ENCODE measurements around the gene ZKSCAN1. TPM values are rescaled to one million over a fixed set of nuclear protein-coding genes. Genes with fewer than 3 reads are reported as not detected.
A peak's percentile ranks its signal among the peaks of the same experiment; 100 is the strongest.

The ZKSCAN1 gene
- total RNA-seq, 4 donors from 2014 or later = 18.3 to 38.3 (median 21.9) TPM

GRCh38 chr7:100071018-100071723 lies 55.8 kb downstream of the ZKSCAN1 start:
- WGBS, 2 donors = 94 to 98% methylated on average over 8 to 11 of the region's 11 CpGs
- peak overlapping the region in 1 of 4 donors; percentile 21 for H3K4me3 ChIP-seq
- TF ChIP-seq CTCF (IDR thresholded peaks at IDR 0.05) (no peak), POLR2A (IDR thresholded peaks at IDR 0.05) (no peak)
- H3K27me3 ChIP-seq = no peaks in the 10 kb centered on the region
- intact Hi-C loops (cut with DNase I) = no loop called here
- H3K27ac ChIP-seq = no peak overlapping the region
- DNase-seq = no peak
- peaks cover 9 to 40% (median 30%) of the 10 kb centered on the region in 3 donors for H3K9me3 ChIP-seq
- H3K4me1 ChIP-seq = no peaks in the 10 kb centered on the region
- H3K36me3 ChIP-seq = peaks cover 50 to 88% (median 54%) of the 10 kb centered on the region in 3 donors

- TF ChIP-seq POLR2A (IDR thresholded peaks at IDR 0.05) = no peak
- no peak for TF ChIP-seq CTCF (IDR thresholded peaks at IDR 0.05)
- H3K27ac ChIP-seq = no peak overlapping the region
- H3K36me3 ChIP-seq = peaks cover 50 to 100% (median 66%) of the 10 kb centered on the region in 3 donors
- H3K4me1 ChIP-seq = no peaks in the 10 kb centered on the region
- no peak overlapping the region for H3K4me3 ChIP-seq
- H3K9me3 ChIP-seq = peaks cover 9 to 40% (median 30%) of the 10 kb centered on the region in 3 donors
- DNase-seq = no peak
- WGBS, 2 donors = 94 to 95% methylated on average over 10 of the region's 10 CpGs
- no peaks in the 10 kb centered on the region for H3K27me3 ChIP-seq
- intact Hi-C loops (cut with DNase I) = no loop called here
These were observed 57.1 kb downstream of the ZKSCAN1 start for GRCh38 chr7:100072462-100072861.

- Histone ChIP-seq H3K27me3 (no peaks in the 10 kb centered on the region), H3K4me1 (peaks cover 0 to 17% (median 6%) of the 10 kb centered on the region in 3 donors), H3K36me3 (peaks cover 50 to 100% (median 66%) of the 10 kb centered on the region in 3 donors), H3K9me3 (peaks cover 9 to 37% (median 26%) of the 10 kb centered on the region in 3 donors), H3K27ac (no peak overlapping the region), H3K4me3 (no peak overlapping the region)
- intact Hi-C loops (cut with DNase I) = no loop called here
- 84 to 96% methylated on average over 7 of the region's 7 CpGs for WGBS, 2 donors
- DNase-seq = no peak
- TF ChIP-seq CTCF (IDR thresholded peaks at IDR 0.05) (no peak), POLR2A (IDR thresholded peaks at IDR 0.05) (no peak)
These were observed 59.4 kb downstream of the ZKSCAN1 start for GRCh38 chr7:100074841-100075240.

GRCh38 chr7:100075418-100075817 lies 60.0 kb downstream of the ZKSCAN1 start:
- 91 to 96% methylated on average over 6 of the region's 6 CpGs for WGBS, 2 donors
- peaks cover 47 to 96% (median 66%) of the 10 kb centered on the region in 3 donors for H3K36me3 ChIP-seq
- intact Hi-C loops (cut with DNase I) = no loop called here

More at GRCh38 chr7:100075418-100075817, 60.0 kb downstream of the ZKSCAN1 start:
- TF ChIP-seq CTCF (IDR thresholded peaks at IDR 0.05) = no peak
- peaks cover 0 to 22% (median 11%) of the 10 kb centered on the region in 3 donors for H3K4me1 ChIP-seq
- DNase-seq = no peak
- H3K27me3 ChIP-seq = no peaks in the 10 kb centered on the region
- H3K4me3 ChIP-seq = no peak overlapping the region
- peaks cover 9 to 31% (median 22%) of the 10 kb centered on the region in 3 donors for H3K9me3 ChIP-seq
- no peak overlapping the region for H3K27ac ChIP-seq

All from esophagus squamous epithelium (tissue), 5 donors.